ENCODE results near the gene CERS3.

The CERS3 gene

GRCh38 chr15:100529556-100529955 is 806 bp upstream of the CERS3 start:
- no peak for DNase-seq (ENCODE audit: low read depth)

GRCh38 chr15:100526027-100526481 is 2.7 kb downstream of the CERS3 start:
- DNase-seq (ENCODE audit: low read depth) = no peak

GRCh38 chr15:100525436-100525835 is 3.3 kb downstream of the CERS3 start:
- no peak for DNase-seq (ENCODE audit: low read depth)

GRCh38 chr15:100524326-100524725 is 4.4 kb downstream of the CERS3 start:
- no peak for DNase-seq (ENCODE audit: low read depth)

GRCh38 chr15:100521907-100522306 is 6.8 kb downstream of the CERS3 start:
- DNase-seq (ENCODE audit: low read depth) = no peak

GRCh38 chr15:100520132-100520921 is 8.4 kb downstream of the CERS3 start:
- DNase-seq (ENCODE audit: low read depth) = no peak

- no peak for DNase-seq (ENCODE audit: low read depth)
Measured at GRCh38 chr15:100517846-100518245, 10.9 kb downstream of the CERS3 start.

GRCh38 chr15:100516643-100517512 is 11.9 kb downstream of the CERS3 start:
- no peak for DNase-seq (ENCODE audit: low read depth)

- DNase-seq (ENCODE audit: low read depth) = no peak
Measured at GRCh38 chr15:100515758-100516157, 13.0 kb downstream of the CERS3 start.

- DNase-seq (ENCODE audit: low read depth) = no peak
Measured at GRCh38 chr15:100508641-100509300, 20.0 kb downstream of the CERS3 start.

- no peak for DNase-seq (ENCODE audit: low read depth)
Measured at GRCh38 chr15:100502651-100503050, 26.1 kb downstream of the CERS3 start.

- DNase-seq (ENCODE audit: low read depth) = no peak
Measured at GRCh38 chr15:100501117-100501516, 27.6 kb downstream of the CERS3 start.

GRCh38 chr15:100500226-100500990 is 28.3 kb downstream of the CERS3 start:
- DNase-seq (ENCODE audit: low read depth) = no peak

GRCh38 chr15:100495861-100496260 is 32.9 kb downstream of the CERS3 start:
- DNase-seq (ENCODE audit: low read depth) = no peak

GRCh38 chr15:100493213-100493612 is 35.5 kb downstream of the CERS3 start:
- DNase-seq (ENCODE audit: low read depth) = no peak

GRCh38 chr15:100484443-100484842 is 44.3 kb downstream of the CERS3 start:
- DNase-seq (ENCODE audit: low read depth) = no peak

GRCh38 chr15:100483370-100483769 is 45.4 kb downstream of the CERS3 start:
- no peak for DNase-seq (ENCODE audit: low read depth)

- no peak for DNase-seq (ENCODE audit: low read depth)
Measured at GRCh38 chr15:100476805-100477204, 51.9 kb downstream of the CERS3 start.

- no peak for DNase-seq (ENCODE audit: low read depth)
Measured at GRCh38 chr15:100472736-100473135, 56.0 kb downstream of the CERS3 start.

GRCh38 chr15:100471933-100472332 is 56.8 kb downstream of the CERS3 start:
- DNase-seq (ENCODE audit: low read depth) = no peak

GRCh38 chr15:100468285-100468684 is 60.5 kb downstream of the CERS3 start:
- DNase-seq (ENCODE audit: low read depth) = no peak

- DNase-seq (ENCODE audit: low read depth) = no peak
Measured at GRCh38 chr15:100466073-100466472, 62.7 kb downstream of the CERS3 start.
